ENCODE data around the gene ILK.

ILK gene

DNA sequence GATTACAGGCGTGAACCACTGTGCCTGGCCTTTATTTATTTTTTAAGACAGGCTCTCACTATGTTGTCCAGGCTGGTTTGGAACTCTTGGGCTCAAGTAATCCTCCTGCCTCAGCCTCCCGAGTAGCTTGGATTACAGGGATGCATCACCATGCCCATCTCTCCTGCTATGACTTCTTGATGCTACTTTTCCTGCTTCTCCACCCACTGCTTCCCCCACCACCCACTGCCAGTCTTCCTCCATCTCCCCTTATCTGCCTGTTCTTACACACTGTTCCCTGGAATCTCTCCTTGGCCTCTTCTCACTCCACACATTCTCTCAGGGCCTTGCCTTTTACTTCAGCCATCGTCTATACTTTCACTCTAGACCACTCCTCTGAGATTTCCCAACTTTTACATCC, 32.9 kb downstream of the ILK start:
- DNase-seq (ENCODE audit: low spot score), result no peak

GRCh38 chr11:6637871-6638270, 34.3 kb downstream of the ILK start:
- no peak for DNase-seq (ENCODE audit: low spot score)

- no peak for DNase-seq (ENCODE audit: low spot score)
These were observed 34.9 kb downstream of the ILK start for GRCh38 chr11:6638429-6638828.

DNA sequence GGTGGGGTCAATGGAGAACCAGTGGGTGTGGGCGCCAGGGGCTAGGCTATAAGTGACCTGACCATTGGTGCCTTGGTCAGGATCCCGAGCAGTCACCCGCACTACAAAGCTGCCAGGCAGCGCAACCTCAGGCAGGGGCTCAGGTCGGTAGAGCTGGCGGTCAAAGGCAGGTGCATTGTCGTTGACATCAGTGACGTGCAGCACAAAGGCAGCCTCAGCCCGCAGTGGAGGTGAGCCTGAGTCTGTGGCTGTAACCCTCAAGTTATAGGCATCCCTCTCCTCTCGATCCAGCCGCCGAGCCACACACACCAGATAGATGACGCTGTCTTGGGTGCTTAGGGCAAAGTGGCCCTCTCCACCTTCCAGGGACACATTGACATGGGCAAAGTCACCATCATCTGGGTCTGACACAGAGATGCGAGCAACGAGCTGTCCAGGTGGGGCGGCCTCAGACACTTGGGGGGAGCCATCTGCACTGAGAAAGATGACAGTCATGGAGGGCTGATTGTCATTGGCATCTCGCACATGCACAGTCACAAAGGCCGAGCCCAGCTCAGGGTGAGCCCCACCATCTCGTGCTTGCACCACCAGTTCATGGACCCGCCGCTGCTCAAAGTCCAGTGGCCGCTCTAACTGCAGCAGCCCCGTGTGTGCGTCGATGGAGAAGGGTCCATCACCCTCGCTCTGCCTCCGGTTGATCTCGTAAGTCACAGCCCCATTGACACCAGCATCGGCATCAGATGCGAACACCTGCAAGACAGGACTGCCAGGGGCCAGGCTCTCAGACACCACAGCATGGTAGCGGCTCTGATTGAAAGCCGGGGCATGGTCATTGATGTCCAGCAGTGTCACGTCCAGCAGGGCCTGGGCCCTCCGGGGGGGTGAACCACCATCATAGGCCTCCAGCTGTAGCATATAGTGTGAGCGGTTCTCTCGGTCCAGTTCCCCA, 36.7 kb downstream of the ILK start:
- DNase-seq (ENCODE audit: low spot score), result no peak

DNA sequence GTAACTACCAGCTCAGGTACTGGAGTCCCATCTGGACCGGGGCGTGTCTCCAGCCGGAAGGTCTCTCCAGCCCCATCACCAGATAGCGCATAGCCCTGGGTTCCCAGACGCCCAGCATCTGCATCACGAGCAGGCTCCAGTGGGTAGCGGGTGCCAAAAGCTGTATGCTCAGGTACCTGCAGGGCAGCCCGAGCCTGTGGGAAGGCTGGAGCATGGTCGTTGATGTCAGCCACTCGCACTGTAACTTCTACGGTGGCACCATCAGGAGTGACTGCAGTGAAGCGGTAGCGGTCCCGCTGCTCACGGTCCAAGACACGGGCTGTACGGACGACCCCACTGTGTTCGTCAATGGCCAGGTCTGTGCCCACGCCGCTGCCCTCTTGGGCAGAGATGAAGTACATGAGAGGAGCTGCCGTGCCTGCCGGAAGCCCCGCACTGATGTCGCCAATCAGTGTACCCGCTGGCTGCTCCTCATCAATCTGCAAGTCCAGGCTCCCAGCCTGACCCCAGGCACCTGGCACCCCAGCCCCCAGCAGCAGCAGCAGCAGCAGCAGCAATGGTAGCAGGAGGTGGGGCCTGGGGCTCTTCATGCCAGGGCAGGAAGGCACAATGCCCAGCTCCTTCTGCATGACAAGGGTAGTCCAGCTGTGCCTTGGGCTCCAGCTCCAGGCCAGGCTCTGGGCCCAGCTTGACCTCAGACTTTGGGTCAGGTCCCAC, 37.6 kb downstream of the ILK start:
- no peak for DNase-seq (ENCODE audit: low spot score)

- DNase-seq (ENCODE audit: low spot score), result no peak
These were observed 39.4 kb downstream of the ILK start for GRCh38 chr11:6642957-6643356.

DNA sequence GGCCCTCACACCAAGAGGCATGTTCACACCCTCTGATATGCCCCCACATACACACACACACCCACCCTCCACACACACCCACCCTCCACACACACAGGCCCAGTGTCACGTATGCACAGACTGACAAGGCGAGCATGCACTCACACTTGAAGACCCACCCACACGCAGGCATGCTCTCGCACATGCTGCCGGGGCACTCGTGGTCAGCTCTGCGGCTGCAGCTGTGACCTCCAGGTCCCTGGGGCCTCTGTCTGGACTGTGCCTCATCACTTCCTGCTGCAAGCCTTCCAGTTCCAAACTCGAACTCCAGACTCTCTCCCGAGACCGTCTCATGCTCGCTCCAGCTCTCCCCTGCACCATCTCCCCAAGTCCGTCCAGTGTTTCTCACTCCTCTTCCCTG, 42.5 kb downstream of the ILK start:
- DNase-seq (ENCODE audit: low spot score), result no peak

GRCh38 chr11:6646576-6646917, 43.0 kb downstream of the ILK start:
- DNase-seq (ENCODE audit: low spot score), result no peak

DNA sequence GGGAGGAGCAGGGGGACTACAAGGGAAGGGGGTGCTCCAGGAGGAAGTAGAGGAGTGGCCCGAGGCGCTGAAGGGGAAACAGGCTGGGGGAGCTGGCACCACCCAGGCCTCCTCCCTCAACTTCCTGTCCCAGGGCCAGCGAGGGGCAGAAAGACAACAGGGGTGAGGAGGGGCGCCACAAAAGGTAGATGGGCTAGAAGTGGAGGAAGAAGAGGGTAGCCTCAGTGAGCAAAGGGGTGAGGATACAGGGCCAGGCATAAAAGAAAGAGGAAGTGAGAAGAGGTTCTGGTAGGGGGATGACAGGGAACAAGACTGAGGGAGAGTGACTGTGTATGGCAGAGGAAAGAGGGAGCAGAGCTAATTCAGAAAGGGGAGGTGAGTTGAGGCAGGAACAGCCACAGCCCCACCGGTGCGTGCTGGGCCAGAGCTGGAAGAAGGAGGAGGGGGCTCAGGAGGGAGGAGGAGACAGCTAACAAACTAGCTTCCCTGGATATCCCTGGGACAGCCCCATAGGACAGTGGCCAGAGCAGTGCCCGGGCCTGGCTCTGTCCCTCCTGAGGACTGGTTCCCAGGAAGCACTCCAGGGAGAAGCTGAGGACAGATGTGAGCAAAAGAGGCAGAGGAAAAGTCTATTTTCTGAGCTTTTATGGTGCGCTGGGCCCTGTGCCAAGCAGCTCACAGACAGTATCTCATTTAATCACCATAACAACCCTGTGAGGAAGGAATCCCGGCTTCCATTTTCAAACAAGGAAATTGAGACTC, 43.5 kb downstream of the ILK start:
- no peak for DNase-seq (ENCODE audit: low spot score)

- no peak for DNase-seq (ENCODE audit: low spot score)
These were observed 44.3 kb downstream of the ILK start for GRCh38 chr11:6647836-6648235.

GRCh38 chr11:6648501-6648900, 44.9 kb downstream of the ILK start:
- DNase-seq (ENCODE audit: low spot score), result no peak

DNA sequence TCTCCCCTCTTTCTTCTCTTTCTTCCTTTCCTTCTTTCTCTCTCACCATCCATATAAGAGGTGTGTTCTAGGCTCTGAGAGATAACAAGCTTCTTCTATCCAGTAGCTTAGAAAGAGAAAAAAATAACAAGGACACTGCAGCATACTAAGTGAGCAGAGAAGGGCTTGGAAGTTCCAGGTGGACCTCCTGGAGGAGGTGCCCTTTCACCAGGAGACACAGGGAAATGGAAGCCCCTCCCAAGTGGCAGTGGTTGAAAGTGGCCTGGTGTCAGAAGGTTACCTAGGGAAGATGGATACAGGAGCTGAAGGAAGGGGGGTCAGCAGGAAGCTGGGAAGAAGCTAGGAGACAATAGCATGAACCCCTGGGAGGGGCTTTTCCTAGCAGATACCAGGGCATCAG, 46.5 kb downstream of the ILK start:
- DNase-seq (ENCODE audit: low spot score), result no peak

DNA sequence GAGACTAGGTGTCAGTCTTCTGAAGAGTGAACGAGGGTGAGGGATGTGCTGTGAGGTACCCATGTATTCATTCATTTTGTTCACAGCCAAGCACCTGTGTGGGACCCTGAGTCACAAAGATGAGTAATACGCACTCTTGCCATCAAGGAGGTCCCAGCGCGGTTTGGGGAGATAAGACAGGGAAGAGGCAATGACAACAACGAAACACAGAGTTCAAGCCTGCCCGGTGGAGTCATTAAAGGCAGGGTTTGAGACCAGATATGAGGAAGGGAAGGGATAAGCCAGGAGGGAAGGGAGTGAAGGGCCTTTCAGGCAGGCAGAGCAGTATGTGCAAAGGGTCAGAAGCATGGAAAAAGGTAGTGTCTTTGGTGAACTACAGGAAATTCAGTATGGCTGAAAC, 47.4 kb downstream of the ILK start:
- DNase-seq (ENCODE audit: low spot score), result no peak

DNA sequence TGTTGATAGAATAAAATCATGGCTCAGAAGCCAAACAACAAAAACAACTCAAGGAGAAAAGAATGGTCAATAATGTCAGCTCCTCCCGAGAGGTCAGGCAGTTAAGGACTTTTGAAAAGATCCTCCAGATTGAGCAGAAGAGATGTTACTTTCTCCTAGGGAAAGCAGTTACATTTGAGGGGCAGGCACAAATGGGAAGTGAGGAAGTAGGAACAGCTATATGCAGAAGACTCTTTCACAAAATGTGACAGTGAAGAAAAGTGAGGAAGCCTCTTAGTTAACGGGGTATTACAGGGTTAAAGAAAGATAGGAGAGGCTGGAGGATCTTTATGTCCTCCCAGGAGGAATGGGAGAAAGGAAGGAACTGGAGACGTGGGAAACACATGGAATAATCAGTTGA, 48.6 kb downstream of the ILK start:
- no peak for DNase-seq (ENCODE audit: low spot score)

GRCh38 chr11:6653097-6653496, 49.5 kb downstream of the ILK start:
- no peak for DNase-seq (ENCODE audit: low spot score)

DNA sequence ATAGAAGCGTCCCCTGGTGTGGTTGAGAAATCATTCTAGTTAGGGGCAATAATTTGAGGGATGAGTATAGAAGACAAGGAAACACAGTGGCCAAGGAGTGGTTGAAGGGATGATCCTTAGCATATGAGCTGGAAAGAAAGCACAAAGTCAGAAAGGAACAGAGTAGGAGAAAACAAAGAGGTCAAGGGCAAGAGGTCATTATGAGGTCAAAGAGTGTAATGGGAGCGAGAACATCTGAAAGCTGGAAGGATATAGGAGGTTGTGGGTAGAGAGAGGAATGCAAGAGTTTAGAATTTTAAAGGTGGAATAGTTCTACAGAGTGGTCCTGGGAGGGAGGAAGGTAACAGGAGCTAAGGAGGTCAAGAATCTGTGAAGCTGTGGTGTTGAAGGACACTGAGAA, 50.1 kb downstream of the ILK start:
- no peak for DNase-seq (ENCODE audit: low spot score)

- DNase-seq (ENCODE audit: low spot score), result peak; percentile 3
These were observed 50.9 kb downstream of the ILK start for GRCh38 chr11:6654281-6655019.

DNA sequence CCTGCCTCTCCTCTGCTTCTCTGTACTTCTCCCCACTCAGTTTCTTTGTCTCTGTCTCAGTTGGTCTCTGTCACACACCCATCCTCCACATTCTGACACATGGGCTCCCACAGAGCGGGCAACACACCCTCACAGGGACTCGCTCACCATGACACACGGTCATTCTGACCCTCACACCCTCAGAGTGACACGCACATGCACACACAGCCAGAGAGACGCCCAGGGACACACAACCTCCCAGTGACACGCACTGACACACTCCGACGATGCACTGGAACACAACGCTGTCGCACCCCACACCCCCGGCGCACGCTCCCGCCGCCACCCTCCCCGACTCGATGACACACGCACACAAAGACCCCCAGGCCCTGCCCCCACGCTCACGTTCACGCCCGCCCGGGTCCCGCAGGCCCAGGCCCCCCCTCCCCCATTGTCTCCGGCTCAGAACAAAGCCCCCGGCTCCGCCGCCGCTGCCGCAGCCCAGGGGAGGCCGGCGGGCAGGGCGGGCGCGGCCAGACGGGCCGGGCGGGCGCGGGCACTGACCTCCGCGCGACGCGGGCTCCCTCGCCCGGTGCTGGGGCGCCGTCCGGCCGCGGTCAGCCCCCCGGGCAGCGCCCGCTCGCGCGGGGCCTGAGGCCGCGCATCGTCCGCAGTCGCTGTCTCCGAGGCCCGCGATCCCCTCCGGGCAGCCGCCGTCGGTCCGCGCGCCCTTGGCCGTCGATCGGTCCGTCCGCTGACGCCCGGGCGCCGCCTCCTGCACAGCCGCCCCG, 51.6 kb downstream of the ILK start:
- no peak for DNase-seq (ENCODE audit: low spot score)

DNA sequence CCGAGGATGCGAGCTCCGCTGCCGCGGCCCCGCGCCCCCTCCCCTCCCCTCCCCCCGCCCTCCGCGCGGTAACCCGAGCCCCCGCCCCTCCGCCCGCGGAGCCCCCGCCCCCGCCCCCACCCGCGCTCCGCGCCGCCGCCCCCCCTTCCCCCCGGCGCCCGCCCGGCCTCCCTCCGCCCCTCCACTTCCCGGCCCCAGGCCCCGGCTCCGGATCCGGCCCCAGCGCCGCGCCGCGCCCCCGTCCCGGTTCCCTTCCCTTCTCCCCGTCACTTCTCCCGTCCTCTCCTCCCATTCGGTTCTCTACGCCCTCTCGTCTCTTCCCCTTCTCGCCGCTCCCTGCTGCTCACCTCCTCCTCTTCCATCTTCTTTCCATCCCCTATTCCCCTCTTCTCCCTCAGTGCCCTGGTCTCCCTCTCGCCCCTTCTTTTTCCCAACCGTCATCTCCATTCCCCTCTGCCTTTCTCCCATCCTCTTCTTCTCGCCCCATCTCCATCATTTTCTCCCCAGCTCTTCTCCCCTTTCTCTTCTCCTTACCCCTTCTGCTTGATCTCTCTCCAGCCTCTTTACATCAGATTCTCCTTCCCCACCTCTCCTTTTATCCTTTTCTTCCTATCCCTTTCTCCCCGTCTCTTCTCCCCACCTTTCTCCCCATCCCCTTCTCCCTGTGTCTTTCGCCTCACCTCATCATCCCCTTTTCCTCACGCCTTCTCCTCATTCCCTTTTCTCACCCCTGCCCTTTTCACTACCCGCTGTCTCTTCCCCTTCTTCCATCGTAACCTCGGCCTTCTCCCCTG, 52.4 kb downstream of the ILK start, which contains the start of gene DCHS1:
DCHS1 (minus strand) TSS at position 20 of the 794 bp plus-strand sequence. CDS start 14,196 bp downstream, outside the sequence.
- DNase-seq (ENCODE audit: low spot score), result no peak

- no peak for DNase-seq (ENCODE audit: low spot score)
These were observed 53.0 kb downstream of the ILK start for GRCh38 chr11:6656584-6656915.
